ENCODE data around the gene MAD1L1. TPM values are rescaled to one million over a fixed set of nuclear protein-coding genes. Genes with fewer than 3 reads are reported as not detected.

The MAD1L1 gene
- total RNA-seq, 1 experiment from 2014 or later, result 38.5 TPM

- intact Hi-C loops (cut with micrococcal nuclease), result no loop called here
- Histone ChIP-seq H3K9me3 (ENCODE audit: control insufficient read depth in 1 of 2, insufficient read depth in 1 of 2, low read depth in 1 of 2, low read length in 2 of 2) (no peaks in the 10 kb centered on the region), H2AFZ (ENCODE audit: low read depth, low read length, poor library complexity, severe bottlenecking) (no peak overlapping the region), H3K4me1 (ENCODE audit: control insufficient read depth in 1 of 2, insufficient read depth in 2 of 2, low read length in 2 of 2) (peaks cover 28 to 38% of the 10 kb centered on the region in 2 experiments), H3K27me3 (ENCODE audit: insufficient read depth, low read length) (no peaks in the 10 kb centered on the region), H3K79me2 (ENCODE audit: insufficient read depth, low read length) (peaks cover 4% of the 10 kb centered on the region; the same call in 1 of the 2 replicates), H3K9me2 (ENCODE audit: insufficient read depth) (no peaks in the 10 kb centered on the region), H3K4me3 (replicated peaks in 1 of 2; ENCODE audit: low read depth in 1 of 2, low read length in 2 of 2) (no peak overlapping the region), H3K4me2 (ENCODE audit: low read length) (no peak overlapping the region), H3K27ac (ENCODE audit: low read depth, low read length) (no peak overlapping the region), H3K9ac (ENCODE audit: low read length) (no peak overlapping the region), H4K20me1 (ENCODE audit: insufficient read depth) (no peaks in the 10 kb centered on the region), H3K36me3 (ENCODE audit: control insufficient read depth in 1 of 2, insufficient read depth in 2 of 2, low read length in 2 of 2) (no peaks in the 10 kb centered on the region)
- DNase-seq (ENCODE audit: low read depth, low spot score) (no peak), ATAC-seq (no peak)
- ChIA-PET CTCF (no interaction called here), POLR2A (no interaction called here), RAD21 (ENCODE audit: low non-redundant PET in 1 of 2, low total read pairs in 2 of 2, uncharacterized antibody in 2 of 2, unreplicated experiment in 2 of 2) (no interaction called here)
- TF ChIP-seq SRF (IDR thresholded peaks at IDR 0.05; ENCODE audit: low read depth), result no peak
- no peak for TF ChIP-seq YY1 (IDR thresholded peaks at IDR 0.05; ENCODE audit: extremely low read depth, insufficient replicate concordance, low read depth, low read length)
- TF ChIP-seq JUND (IDR thresholded peaks at IDR 0.05), result no peak
- TF ChIP-seq REST (IDR thresholded peaks at IDR 0.05; ENCODE audit: low read depth), result no peak
- no peak for TF ChIP-seq POLR2AphosphoS5 (IDR thresholded peaks at IDR 0.05; ENCODE audit: low read depth, low read length)
- TF ChIP-seq SIN3A (IDR thresholded peaks at IDR 0.05; ENCODE audit: low read depth), result no peak
- no peak for TF ChIP-seq CEBPB (IDR thresholded peaks at IDR 0.05; ENCODE audit: low read depth)
- no TSS peak for BruUV-seq (replicated peaks)
Measured at GRCh38 chr7:2120251-2120660, 112.5 kb downstream of the MAD1L1 start.
